ENCODE data around the gene FBXO33. TPM values are rescaled to one million over a fixed set of nuclear protein-coding genes. Genes with fewer than 3 reads are reported as not detected.

FBXO33 gene
- total RNA-seq, 1 donor from 2014 or later = 10.5 TPM

- no peak for DNase-seq (ENCODE audit: low spot score in 2 of 2, unreplicated experiment in 2 of 2)
- Mint-ChIP-seq H3K4me1 (no peaks in the 10 kb centered on the region), H3K4me3 (no peak overlapping the region), H3K36me3 (peaks cover 40% of the 10 kb centered on the region), H3K27me3 (ENCODE audit: low read depth) (no peaks in the 10 kb centered on the region), H3K27ac (no peak overlapping the region), H3K9me3 (peaks cover 50% of the 10 kb centered on the region)
- no peak for TF ChIP-seq CTCF (IDR thresholded peaks at IDR 0.05; ENCODE audit: unreplicated experiment)
Observed at GRCh38 chr14:39417014-39417413, 15.2 kb downstream of the FBXO33 start.

GRCh38 chr14:39416072-39416471 is 16.2 kb downstream of the FBXO33 start:
- TF ChIP-seq CTCF (IDR thresholded peaks at IDR 0.05; ENCODE audit: unreplicated experiment) = no peak
- Mint-ChIP-seq H3K27ac (no peak overlapping the region), H3K9me3 (peaks cover 56% of the 10 kb centered on the region), H3K4me3 (no peak overlapping the region), H3K4me1 (no peaks in the 10 kb centered on the region), H3K36me3 (peaks cover 43% of the 10 kb centered on the region), H3K27me3 (ENCODE audit: low read depth) (no peaks in the 10 kb centered on the region)
- no peak for DNase-seq (ENCODE audit: low spot score in 2 of 2, unreplicated experiment in 2 of 2)

- Mint-ChIP-seq H3K27ac (no peak overlapping the region), H3K9me3 (peaks cover 28% of the 10 kb centered on the region), H3K36me3 (peaks cover 22% of the 10 kb centered on the region), H3K4me1 (no peaks in the 10 kb centered on the region), H3K27me3 (ENCODE audit: low read depth) (no peaks in the 10 kb centered on the region), H3K4me3 (no peak overlapping the region)
- no peak for TF ChIP-seq CTCF (IDR thresholded peaks at IDR 0.05; ENCODE audit: unreplicated experiment)
- no peak for DNase-seq (ENCODE audit: low spot score in 2 of 2, unreplicated experiment in 2 of 2)
Observed at GRCh38 chr14:39406560-39406959, 25.7 kb downstream of the FBXO33 start.

- Mint-ChIP-seq H3K27ac (no peak overlapping the region), H3K4me3 (no peak overlapping the region)
Observed at GRCh38 chr14:39398382-39398781, 33.9 kb downstream of the FBXO33 start.

GRCh38 chr14:39396448-39396847 is 35.8 kb downstream of the FBXO33 start:
- H3K27me3 Mint-ChIP-seq (ENCODE audit: low read depth) = no peaks in the 10 kb centered on the region

More at GRCh38 chr14:39398382-39398781, 33.9 kb downstream of the FBXO33 start:
- H3K4me1 Mint-ChIP-seq = peaks cover 2% of the 10 kb centered on the region
- DNase-seq (ENCODE audit: low spot score in 2 of 2, unreplicated experiment in 2 of 2) = no peak
- no peaks in the 10 kb centered on the region for H3K9me3 Mint-ChIP-seq
- H3K36me3 Mint-ChIP-seq = peaks cover 27% of the 10 kb centered on the region
- no peak for TF ChIP-seq CTCF (IDR thresholded peaks at IDR 0.05; ENCODE audit: unreplicated experiment)
- H3K27me3 Mint-ChIP-seq (ENCODE audit: low read depth) = no peaks in the 10 kb centered on the region

More at GRCh38 chr14:39396448-39396847, 35.8 kb downstream of the FBXO33 start:
- Mint-ChIP-seq H3K4me1 (peaks cover 5% of the 10 kb centered on the region), H3K4me3 (no peak overlapping the region), H3K9me3 (peaks cover 3% of the 10 kb centered on the region), H3K36me3 (peaks cover 23% of the 10 kb centered on the region), H3K27ac (no peak overlapping the region)
- TF ChIP-seq CTCF (IDR thresholded peaks at IDR 0.05; ENCODE audit: unreplicated experiment) = no peak
- DNase-seq (ENCODE audit: low spot score in 2 of 2, unreplicated experiment in 2 of 2) = no peak
